Endothelial cell of umbilical vein (primary cell): ENCODE data around the gene ZRANB2. TPM values are rescaled to one million over a fixed set of nuclear protein-coding genes. Genes with fewer than 3 reads are reported as not detected.

Source experiments
- BruUV-seq: library from RNA; stranded (reverse); fragments of 400-500 nt; replicated peaks from 2 replicates; lab custom pipeline; 2021; lab: Mats Ljungman, UMichigan
- CTCF ChIA-PET: fragments of 300-600, 350-600 bp; sonication (Branson Sonifier 250); formaldehyde crosslinking; loops from one replicate; lab custom pipeline; 2021; ENCODE audit warnings: antibody characterized with exemption, inconsistent platforms; lab: Charles Lee
- POLR2A ChIA-PET: fragments of 300-600, 350-600 bp; sonication (Branson Sonifier 250); formaldehyde crosslinking; loops from one replicate; lab custom pipeline; 2021; ENCODE audit warnings: antibody characterized with exemption, inconsistent platforms; lab: Charles Lee
- DNase-seq: peaks from one replicate; pipeline ENCODE4 v3.0.0-alpha.2; 2011; ENCODE audit warnings: low read depth, low spot score
- FAIRE-seq: peaks from 2 replicates; lab custom pipeline; 2011; peaks lifted over from hg19 to GRCh38; lab: Jason Lieb, UNC
- H2AFZ ChIP-seq: 2 replicates; pipeline ENCODE4 v1.6.0; 2012; ENCODE audit warnings: low read depth, low read length, control low read depth, inconsistent platforms
- H3K27ac ChIP-seq: 2 replicates; pipeline ENCODE4 v1.5.1; 2011; ENCODE audit warnings: low read depth, mild to moderate bottlenecking, control low read depth, low read length, moderate library complexity; ENCODE audit not compliant: insufficient read depth
- H3K27me3 ChIP-seq, 2 experiments: 2 replicates each; pipeline versions ENCODE4 v1.6.0 to v1.6.1; 2011; ENCODE audit warnings: low read length in 2 of 2, mixed read lengths in 1 of 2; ENCODE audit not compliant: control insufficient read depth in 2 of 2, insufficient read depth in 2 of 2
- H3K36me3 ChIP-seq, 2 experiments: 2 replicates in 1 of 2; 3 replicates in 1 of 2; pipeline ENCODE4 v1.5.1; 2011; ENCODE audit warnings: low read length in 2 of 2, mild to moderate bottlenecking in 1 of 2, moderate library complexity in 1 of 2; ENCODE audit not compliant: control insufficient read depth in 2 of 2, insufficient read depth in 2 of 2; ENCODE audit errors: extremely low read depth in 1 of 2
- H3K4me1 ChIP-seq: 3 replicates; pipeline ENCODE4 v1.5.1; 2011; ENCODE audit warnings: mild to moderate bottlenecking, low read length; ENCODE audit not compliant: control insufficient read depth, insufficient read depth; ENCODE audit errors: extremely low read depth
- H3K4me2 ChIP-seq: 2 replicates; pipeline ENCODE4 v1.6.1; 2011; ENCODE audit warnings: low read length, control low read depth, mixed read lengths; ENCODE audit not compliant: insufficient read depth
- H3K4me3 ChIP-seq, 3 experiments: fragments of 200-600 bp in 1 of 3; sonication (generic), shearing (Covaris generic) in 1 of 3; replicated peaks in 1 of 3; 2 replicates each; pipeline ENCODE4 v1.5.1; 2011 to 2016; ENCODE audit warnings: control low read depth in 3 of 3, low read length in 3 of 3, mild to moderate bottlenecking in 2 of 3, inconsistent platforms in 1 of 3, low read depth in 1 of 3, moderate library complexity in 1 of 3; ENCODE audit not compliant: insufficient read depth in 1 of 3
- H3K79me2 ChIP-seq: 2 replicates; pipeline ENCODE4 v1.6.0; 2012; ENCODE audit warnings: low read length, inconsistent platforms; ENCODE audit not compliant: control insufficient read depth, insufficient read depth
- H3K9ac ChIP-seq: replicated peaks from 2 replicates; pipeline ENCODE3; 2011; ENCODE audit warnings: low read length, control low read depth; ENCODE audit not compliant: insufficient read depth; ENCODE audit errors: extremely low read depth
- H3K9me1 ChIP-seq: replicated peaks from 3 replicates; pipeline ENCODE4 v1.6.0; 2011; ENCODE audit warnings: mild to moderate bottlenecking, low read length; ENCODE audit not compliant: control insufficient read depth, insufficient read depth; ENCODE audit errors: extremely low read depth
- H3K9me3 ChIP-seq: replicated peaks from 2 replicates; pipeline ENCODE4 v1.5.1; 2012; ENCODE audit warnings: low read length, inconsistent platforms; ENCODE audit not compliant: control insufficient read depth, insufficient read depth
- H4K20me1 ChIP-seq: replicated peaks from 2 replicates; pipeline ENCODE3; 2011; ENCODE audit warnings: mild to moderate bottlenecking, low read length; ENCODE audit not compliant: control insufficient read depth, insufficient read depth; ENCODE audit errors: extremely low read depth
- CTCF ChIP-seq, 2 donors: IDR thresholded peaks; 1 replicate in 1 of 2; 2 replicates in 1 of 2; pipeline ENCODE4 v1.5.1; 2011; ENCODE audit warnings: low read length in 2 of 2, mild to moderate bottlenecking in 2 of 2, moderate library complexity in 2 of 2, control low read depth in 1 of 2, inconsistent platforms in 1 of 2, low read depth in 1 of 2; ENCODE audit not compliant: insufficient read depth in 1 of 2; ENCODE audit errors: extremely low read depth in 1 of 2
- EZH2 ChIP-seq: IDR thresholded peaks from 2 replicates; pipeline ENCODE4 v1.6.1; 2012; ENCODE audit warnings: borderline replicate concordance, low read depth, mild to moderate bottlenecking, moderate library complexity, low read length, inconsistent platforms; ENCODE audit not compliant: severe bottlenecking
- FOS ChIP-seq: IDR thresholded peaks from 2 replicates; pipeline ENCODE4 v1.6.1; 2011; ENCODE audit warnings: mild to moderate bottlenecking, low read length, moderate library complexity, borderline replicate concordance; ENCODE audit not compliant: insufficient read depth
- GATA2 ChIP-seq: IDR thresholded peaks from 2 replicates; pipeline ENCODE4 v1.7.0; 2011; ENCODE audit warnings: low read depth, mild to moderate bottlenecking, moderate library complexity, mixed read lengths, low read length; ENCODE audit not compliant: insufficient read length, insufficient read depth
- JUN ChIP-seq: IDR thresholded peaks from 2 replicates; pipeline ENCODE4 v1.6.1; 2011; ENCODE audit warnings: borderline replicate concordance, low read depth; ENCODE audit not compliant: insufficient read length, insufficient read depth
- MAX ChIP-seq: IDR thresholded peaks from 2 replicates; pipeline ENCODE4 v1.6.1; 2011; ENCODE audit not compliant: insufficient read depth, insufficient read length
- MYC ChIP-seq: IDR thresholded peaks from one replicate; pipeline ENCODE4 v1.6.1; 2011; ENCODE audit warnings: mild to moderate bottlenecking, low read depth, low read length
- POLR2A ChIP-seq: IDR thresholded peaks from 2 replicates; pipeline ENCODE4 v1.6.1; 2012; ENCODE audit warnings: low read depth, mild to moderate bottlenecking, control low read depth, low read length
- POLR2AphosphoS5 ChIP-seq: IDR thresholded peaks from 2 replicates; pipeline ENCODE4 v1.6.1; 2012; ENCODE audit warnings: low read depth, mild to moderate bottlenecking, control low read depth, low read length, moderate library complexity; ENCODE audit not compliant: insufficient read depth
- dilution Hi-C: fragments of 300-500 bp; cut with MboI; formaldehyde crosslinking; loops from one replicate; pipeline ENCODE4 v1.15.0; 2019; ENCODE audit warnings: low sequenced_read_pairs; ENCODE audit not compliant: extremely low pct_ligation_motif_present
- intact Hi-C: fragments of 100-400 bp; cut with micrococcal nuclease; formaldehyde crosslinking; loops from one replicate; pipeline ENCODE4 v1.10.0; 2022
- polyA plus RNA-seq, 4 experiments: library from polyadenylated mRNA; depleted of rRNA in 3 of 4; stranded (reverse) in 3 of 4; unstranded in 1 of 4; fragments of >200 nt; gene quantifications; 2 replicates each; pipeline versions ENCODE4 v1.2.1 to v1.2.3, GENCODE V29; 2011 to 2012; ENCODE audit warnings: missing spikeins in 1 of 4
- total RNA-seq: library from RNA; stranded (reverse); gene quantifications from 2 replicates; pipeline ENCODE4 v1.2.3, GENCODE V29; 2021

The ZRANB2 gene
- total and polyA plus RNA-seq, 2 donors (not counting 3 experiments of a cell fraction or from before 2014, with no cell fraction given) = 23.6 to 84.1 TPM

GRCh38 chr1:71028981-71029380 is 51.9 kb downstream of the ZRANB2 start:
- H3K9ac ChIP-seq = no peak overlapping the region
- H4K20me1 ChIP-seq = no peaks in the 10 kb centered on the region
- dilution Hi-C loops (no loop called here), intact Hi-C loops (no loop called here)
- H3K27me3 ChIP-seq = peaks cover 0 to 3% of the 10 kb centered on the region in 2 experiments
- H3K36me3 ChIP-seq = no peaks in the 10 kb centered on the region
- H3K4me3 ChIP-seq = no peak overlapping the region
- no peak overlapping the region for H2AFZ ChIP-seq
- no peak overlapping the region for H3K27ac ChIP-seq
- TF ChIP-seq MAX (no peak), GATA2 (no peak), MYC (no peak), JUN (no peak), POLR2A (no peak), EZH2 (no peak), CTCF (IDR thresholded peaks at IDR 0.05; ENCODE audit: extremely low read depth in 1 of 2, insufficient read depth in 1 of 2, low read depth in 1 of 2, low read length in 2 of 2) (no peak), POLR2AphosphoS5 (no peak), FOS (no peak)
- ChIA-PET POLR2A (no interaction called here), CTCF (no interaction called here)
- no peaks in the 10 kb centered on the region for H3K79me2 ChIP-seq
- FAIRE-seq (no peak), DNase-seq (no peak)
- H3K9me1 ChIP-seq = no peaks in the 10 kb centered on the region
- no peaks in the 10 kb centered on the region for H3K4me1 ChIP-seq
- no TSS peak for BruUV-seq
- no peak overlapping the region for H3K4me2 ChIP-seq
- no peaks in the 10 kb centered on the region for H3K9me3 ChIP-seq
